ENCODE data around the gene SMPD3. TPM values are rescaled to one million over a fixed set of nuclear protein-coding genes. Genes with fewer than 3 reads are reported as not detected.

The SMPD3 gene
- total RNA-seq, 4 donors from 2014 or later: 0.33 to 2.4 (median 1.3) TPM

- 83 to 86% methylated on average over 3 of the region's 3 CpGs for WGBS, 2 donors
- Histone ChIP-seq H3K36me3 (no peaks in the 10 kb centered on the region), H3K27me3 (no peaks in the 10 kb centered on the region), H3K4me1 (no peaks in the 10 kb centered on the region), H3K27ac (no peak overlapping the region), H3K9me3 (no peaks in the 10 kb centered on the region), H3K4me3 (replicated peaks in 1 of 3) (no peak overlapping the region)
- intact Hi-C loops (cut with DNase I): no loop called here
- TF ChIP-seq CTCF (IDR thresholded peaks at IDR 0.05) (no peak), POLR2A (IDR thresholded peaks at IDR 0.05) (no peak)
- no peak for DNase-seq
Measured at GRCh38 chr16:68460067-68460466, 11.8 kb upstream of the SMPD3 start.

GRCh38 chr16:68459457-68459856, 11.1 kb upstream of the SMPD3 start:
- WGBS, 2 donors: 84 to 100% methylated on average over 2 to 4 of the region's 4 CpGs
- H3K27me3 ChIP-seq: no peaks in the 10 kb centered on the region
- H3K27ac ChIP-seq: no peak overlapping the region
- TF ChIP-seq CTCF (IDR thresholded peaks at IDR 0.05) (no peak), POLR2A (IDR thresholded peaks at IDR 0.05) (no peak)
- H3K4me1 ChIP-seq: no peaks in the 10 kb centered on the region
- no peaks in the 10 kb centered on the region for H3K36me3 ChIP-seq
- no peak overlapping the region for H3K4me3 ChIP-seq (replicated peaks in 1 of 3)
- intact Hi-C loops (cut with DNase I): no loop called here
- DNase-seq: no peak
- no peaks in the 10 kb centered on the region for H3K9me3 ChIP-seq

DNA sequence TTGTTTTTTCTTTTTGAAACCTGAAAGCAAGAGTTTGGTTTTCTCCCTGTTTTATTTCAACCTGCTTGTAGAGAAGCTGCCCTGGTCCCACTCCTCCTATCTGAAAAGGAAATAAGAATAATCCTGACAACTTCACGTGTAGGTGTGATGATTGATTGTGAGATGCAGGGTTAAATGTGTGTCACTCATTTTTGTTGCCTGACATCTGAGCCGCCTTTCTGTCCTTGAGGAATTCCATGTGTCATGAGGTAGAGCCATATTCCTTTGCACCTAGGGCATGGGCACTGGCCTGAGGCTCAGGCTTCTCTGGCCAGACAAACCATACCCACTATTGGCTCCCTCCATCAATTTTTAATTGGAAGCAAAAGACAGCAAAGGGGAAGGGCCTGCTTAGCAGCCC, 10.2 kb upstream of the SMPD3 start:
- no peaks in the 10 kb centered on the region for H3K9me3 ChIP-seq
- no peaks in the 10 kb centered on the region for H3K4me1 ChIP-seq
- H3K36me3 ChIP-seq: no peaks in the 10 kb centered on the region
- no peak for DNase-seq
- WGBS, 2 donors: 76 to 94% methylated on average over 2 of the region's 2 CpGs
- no peaks in the 10 kb centered on the region for H3K27me3 ChIP-seq
- no peak overlapping the region for H3K4me3 ChIP-seq (replicated peaks in 1 of 3)
- intact Hi-C loops (cut with DNase I): no loop called here
- H3K27ac ChIP-seq: no peak overlapping the region
- TF ChIP-seq POLR2A (IDR thresholded peaks at IDR 0.05): no peak
- no peak for TF ChIP-seq CTCF (IDR thresholded peaks at IDR 0.05)

GRCh38 chr16:68458101-68458500, 9.8 kb upstream of the SMPD3 start:
- Histone ChIP-seq H3K9me3 (no peaks in the 10 kb centered on the region), H3K27me3 (no peaks in the 10 kb centered on the region), H3K4me3 (replicated peaks in 1 of 3) (no peak overlapping the region), H3K4me1 (no peaks in the 10 kb centered on the region), H3K27ac (no peak overlapping the region), H3K36me3 (no peaks in the 10 kb centered on the region)
- TF ChIP-seq CTCF (IDR thresholded peaks at IDR 0.05) (no peak), POLR2A (IDR thresholded peaks at IDR 0.05) (no peak)
- intact Hi-C loops (cut with DNase I): no loop called here
- WGBS, 2 donors: 88 to 96% methylated on average over 3 of the region's 3 CpGs
- no peak for DNase-seq

- DNase-seq: no peak
- intact Hi-C loops (cut with DNase I): no loop called here
- TF ChIP-seq CTCF (IDR thresholded peaks at IDR 0.05) (no peak), POLR2A (IDR thresholded peaks at IDR 0.05) (no peak)
- Histone ChIP-seq H3K4me1 (no peaks in the 10 kb centered on the region), H3K9me3 (no peaks in the 10 kb centered on the region), H3K27ac (no peak overlapping the region), H3K36me3 (no peaks in the 10 kb centered on the region), H3K27me3 (no peaks in the 10 kb centered on the region), H3K4me3 (replicated peaks in 1 of 3) (no peak overlapping the region)
- WGBS, 2 donors: 96 to 97% methylated on average over 3 of the region's 3 CpGs
Measured at GRCh38 chr16:68455631-68456030, 7.3 kb upstream of the SMPD3 start.
